Body of pancreas (tissue), 4 donors: ENCODE results near the gene ACTA2.

Experiments used
- POLR2A ChIP-seq, 3 donors: fragments of 450-650 bp; IDR thresholded peaks; one replicate each; pipeline ENCODE4 v1.6.1; 2016; ENCODE audit warnings: antibody characterized with exemption in 3 of 3, mild to moderate bottlenecking in 2 of 3
- TF ChIP-seq, protein P1 (sequence below), 7 experiments: fragments of 450-650 bp in 4 of 7; fragments of 200-600 bp in 3 of 7; sonication (generic) in 3 of 7; IDR thresholded peaks; one replicate each; pipeline ENCODE4 v1.5.1; 2016 to 2019; ENCODE audit warnings: antibody characterized with exemption in 7 of 7

DNA sequence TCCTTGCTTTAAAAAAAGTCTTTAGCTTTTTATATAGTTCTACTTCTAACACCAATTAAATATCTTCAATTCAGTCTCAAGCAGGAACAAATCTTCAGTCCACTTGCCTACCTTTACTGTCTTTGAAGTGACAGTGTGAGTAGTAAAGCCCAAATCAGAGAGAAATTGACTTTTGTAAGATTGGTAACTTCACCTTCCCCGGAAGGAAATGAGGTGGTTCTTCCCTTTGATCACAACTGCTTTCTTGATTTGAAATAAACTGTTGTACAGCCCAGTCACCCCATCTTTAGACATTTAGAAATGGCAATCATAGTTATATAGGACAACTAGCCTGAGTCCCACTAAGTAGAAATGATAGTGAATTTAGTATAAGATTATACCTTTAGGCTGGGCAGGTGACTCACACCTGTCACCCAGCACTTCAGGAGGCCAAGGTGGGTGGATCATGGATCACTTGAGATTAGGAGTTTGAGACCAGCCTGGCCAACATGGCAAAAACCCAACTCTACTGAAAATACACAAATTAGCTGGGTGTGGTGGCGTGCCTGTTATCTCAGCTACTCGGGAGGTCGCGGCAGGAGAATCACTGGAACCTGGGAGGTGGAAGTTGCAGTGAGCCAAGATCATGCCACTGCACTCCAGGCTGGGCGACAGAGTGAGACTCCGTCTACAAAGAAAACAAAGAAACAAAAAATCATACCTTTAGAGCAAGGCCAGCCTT, 42.7 kb upstream of the ACTA2 start:
- TF ChIP-seq, protein P1, sequence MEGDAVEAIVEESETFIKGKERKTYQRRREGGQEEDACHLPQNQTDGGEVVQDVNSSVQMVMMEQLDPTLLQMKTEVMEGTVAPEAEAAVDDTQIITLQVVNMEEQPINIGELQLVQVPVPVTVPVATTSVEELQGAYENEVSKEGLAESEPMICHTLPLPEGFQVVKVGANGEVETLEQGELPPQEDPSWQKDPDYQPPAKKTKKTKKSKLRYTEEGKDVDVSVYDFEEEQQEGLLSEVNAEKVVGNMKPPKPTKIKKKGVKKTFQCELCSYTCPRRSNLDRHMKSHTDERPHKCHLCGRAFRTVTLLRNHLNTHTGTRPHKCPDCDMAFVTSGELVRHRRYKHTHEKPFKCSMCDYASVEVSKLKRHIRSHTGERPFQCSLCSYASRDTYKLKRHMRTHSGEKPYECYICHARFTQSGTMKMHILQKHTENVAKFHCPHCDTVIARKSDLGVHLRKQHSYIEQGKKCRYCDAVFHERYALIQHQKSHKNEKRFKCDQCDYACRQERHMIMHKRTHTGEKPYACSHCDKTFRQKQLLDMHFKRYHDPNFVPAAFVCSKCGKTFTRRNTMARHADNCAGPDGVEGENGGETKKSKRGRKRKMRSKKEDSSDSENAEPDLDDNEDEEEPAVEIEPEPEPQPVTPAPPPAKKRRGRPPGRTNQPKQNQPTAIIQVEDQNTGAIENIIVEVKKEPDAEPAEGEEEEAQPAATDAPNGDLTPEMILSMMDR (IDR thresholded peaks at IDR 0.05) = no peak
- TF ChIP-seq POLR2A (IDR thresholded peaks at IDR 0.05) = no peak
